HG02588 (cell line): Measurements from ENCODE around the gene EFNA5.

Source experiments
- ATAC-seq: cut with Tn5 transposase; IDR thresholded peaks from one replicate; pipeline ENCODE4 v1.9.1; 2021; ENCODE audit warnings: mild to moderate bottlenecking, moderate library complexity; ENCODE audit not compliant: unreplicated experiment

The EFNA5 gene

GRCh38 chr5:107673039-107673367 is 2.3 kb upstream of the EFNA5 start:
- ATAC-seq = no peak

GRCh38 chr5:107672211-107673038 is 1.7 kb upstream of the EFNA5 start:
- no peak for ATAC-seq

- ATAC-seq = peak; percentile 1
These were observed 1.0 kb upstream of the EFNA5 start for GRCh38 chr5:107671742-107672210.

- ATAC-seq = no peak
These were observed 428 bp downstream of the EFNA5 start for GRCh38 chr5:107670087-107670931.

GRCh38 chr5:107669096-107670031 is 1.4 kb downstream of the EFNA5 start:
- ATAC-seq = no peak

GRCh38 chr5:107668154-107669095 is 2.3 kb downstream of the EFNA5 start:
- ATAC-seq = no peak

GRCh38 chr5:107666051-107666655 is 4.6 kb downstream of the EFNA5 start:
- ATAC-seq = no peak

GRCh38 chr5:107665036-107665570 is 5.6 kb downstream of the EFNA5 start:
- ATAC-seq = no peak

GRCh38 chr5:107663697-107664096 is 7.0 kb downstream of the EFNA5 start:
- ATAC-seq = no peak

- ATAC-seq = no peak
These were observed 9.1 kb downstream of the EFNA5 start for GRCh38 chr5:107661650-107662044.

GRCh38 chr5:107661038-107661649 is 9.6 kb downstream of the EFNA5 start:
- ATAC-seq = no peak

GRCh38 chr5:107658528-107658927 is 12.2 kb downstream of the EFNA5 start:
- ATAC-seq = no peak

- no peak for ATAC-seq
These were observed 14.9 kb downstream of the EFNA5 start for GRCh38 chr5:107655831-107656230.

- no peak for ATAC-seq
These were observed 15.9 kb downstream of the EFNA5 start for GRCh38 chr5:107654827-107655226.

- no peak for ATAC-seq
These were observed 17.1 kb downstream of the EFNA5 start for GRCh38 chr5:107653685-107654084.

GRCh38 chr5:107652839-107653607 is 17.7 kb downstream of the EFNA5 start:
- no peak for ATAC-seq

GRCh38 chr5:107652408-107652807 is 18.3 kb downstream of the EFNA5 start:
- no peak for ATAC-seq

GRCh38 chr5:107651325-107651724 is 19.4 kb downstream of the EFNA5 start:
- no peak for ATAC-seq
